ENCODE data around the gene VPS29.
"Not testable (repeated sequence)": the region's sequence is repeated elsewhere in the genome, so short reads cannot be mapped to it uniquely, and the experiment has no call there.

VPS29 gene

GRCh38 chr12:110520876-110521712 is 19.2 kb upstream of the VPS29 start:
- DNase-seq (ENCODE audit: low read depth in 2 of 2): not testable (repeated sequence)

- DNase-seq (ENCODE audit: low read depth in 2 of 2): not testable (repeated sequence)
These were observed 16.1 kb upstream of the VPS29 start for GRCh38 chr12:110518014-110518413.

- no peak for DNase-seq (ENCODE audit: low read depth in 2 of 2)
These were observed 15.1 kb upstream of the VPS29 start for GRCh38 chr12:110516995-110517394.

GRCh38 chr12:110514363-110514762 is 12.5 kb upstream of the VPS29 start:
- no peak for DNase-seq (ENCODE audit: low read depth in 2 of 2)

- no peak for DNase-seq (ENCODE audit: low read depth in 2 of 2)
These were observed 11.9 kb upstream of the VPS29 start for GRCh38 chr12:110513842-110514241.

- DNase-seq (ENCODE audit: low read depth in 2 of 2): no peak
These were observed 6.2 kb upstream of the VPS29 start for GRCh38 chr12:110508071-110508586.

GRCh38 chr12:110505332-110505731 is 3.4 kb upstream of the VPS29 start:
- no peak for DNase-seq (ENCODE audit: low read depth in 2 of 2)

- no peak for DNase-seq (ENCODE audit: low read depth in 2 of 2)
These were observed 1.5 kb upstream of the VPS29 start for GRCh38 chr12:110503432-110503831.

- peak in 1 of 2 donors; percentile 4 for DNase-seq (ENCODE audit: low read depth in 2 of 2)
These were observed 536 bp downstream of the VPS29 start for GRCh38 chr12:110501399-110501751.

GRCh38 chr12:110498984-110499706 is 2.8 kb downstream of the VPS29 start:
- no peak for DNase-seq (ENCODE audit: low read depth in 2 of 2)

GRCh38 chr12:110475426-110475825 is 26.5 kb downstream of the VPS29 start:
- no peak for DNase-seq (ENCODE audit: low read depth in 2 of 2)

- DNase-seq (ENCODE audit: low read depth in 2 of 2): peak; percentile 84 to 86
These were observed 33.5 kb downstream of the VPS29 start, which contains the start of the genes FAM216A and GPN3 for GRCh38 chr12:110468214-110469048. TSS of gene FAM216A (plus strand) at chr12:110468845. CDS start at chr12:110468876, 31 bp downstream. TSS of gene GPN3 (minus strand) at chr12:110468257. CDS start at chr12:110468203, 54 bp downstream.

GRCh38 chr12:110467847-110468213 is 34.1 kb downstream of the VPS29 start:
- DNase-seq (ENCODE audit: low read depth in 2 of 2): no peak

- no peak for DNase-seq (ENCODE audit: low read depth in 2 of 2)
These were observed 35.1 kb downstream of the VPS29 start for GRCh38 chr12:110466791-110467190.

- not testable (repeated sequence) for DNase-seq (ENCODE audit: low read depth in 2 of 2)
These were observed 36.1 kb downstream of the VPS29 start for GRCh38 chr12:110465765-110466164.

- no peak for DNase-seq (ENCODE audit: low read depth in 2 of 2)
These were observed 36.9 kb downstream of the VPS29 start for GRCh38 chr12:110465024-110465423.

GRCh38 chr12:110461189-110461588 is 40.7 kb downstream of the VPS29 start:
- DNase-seq (ENCODE audit: low read depth in 2 of 2): not testable (repeated sequence)

- DNase-seq (ENCODE audit: low read depth in 2 of 2): no peak
These were observed 43.2 kb downstream of the VPS29 start for GRCh38 chr12:110458756-110459155.

GRCh38 chr12:110453569-110454296 is 48.2 kb downstream of the VPS29 start:
- no peak for DNase-seq (ENCODE audit: low read depth in 2 of 2)

GRCh38 chr12:110451263-110451662 is 50.6 kb downstream of the VPS29 start:
- no peak for DNase-seq (ENCODE audit: low read depth in 2 of 2)

Data from stimulated activated CD8-positive, alpha-beta memory T cell treated with anti-CD3 and anti-CD28 coated beads, Interleukin-7, amount 100 ng/mL, for 1 hour (primary cell).